ENCODE measurements around the gene ARID3A.
A peak's percentile ranks its signal among the peaks of the same experiment; 100 is the strongest.

ARID3A gene

GRCh38 chr19:964761-965694 lies 39.2 kb downstream of the ARID3A start:
- DNase-seq = no peak

- DNase-seq = no peak
These were observed 40.8 kb downstream of the ARID3A start for GRCh38 chr19:966485-967088.

DNA sequence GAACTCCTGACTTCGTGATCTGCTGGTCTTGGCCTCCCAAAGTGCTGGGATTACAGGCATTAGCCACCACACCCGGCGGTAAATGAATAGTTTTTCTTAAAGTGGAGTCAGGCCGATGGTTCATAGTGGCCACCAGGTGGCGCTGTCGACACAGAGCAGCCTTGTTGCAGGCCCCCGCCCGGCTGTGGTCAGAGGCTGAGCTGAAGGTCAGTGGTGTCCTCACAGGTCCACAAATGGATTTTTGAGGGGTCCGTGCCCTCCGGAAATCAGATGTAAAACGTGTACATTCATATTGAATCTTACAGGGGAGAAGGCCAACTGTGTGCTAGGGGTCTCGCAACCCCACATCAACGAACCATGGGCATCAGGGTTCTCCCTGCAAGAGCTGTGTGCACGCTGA lies 44.9 kb downstream of the ARID3A start:
- DNase-seq = no peak

DNA sequence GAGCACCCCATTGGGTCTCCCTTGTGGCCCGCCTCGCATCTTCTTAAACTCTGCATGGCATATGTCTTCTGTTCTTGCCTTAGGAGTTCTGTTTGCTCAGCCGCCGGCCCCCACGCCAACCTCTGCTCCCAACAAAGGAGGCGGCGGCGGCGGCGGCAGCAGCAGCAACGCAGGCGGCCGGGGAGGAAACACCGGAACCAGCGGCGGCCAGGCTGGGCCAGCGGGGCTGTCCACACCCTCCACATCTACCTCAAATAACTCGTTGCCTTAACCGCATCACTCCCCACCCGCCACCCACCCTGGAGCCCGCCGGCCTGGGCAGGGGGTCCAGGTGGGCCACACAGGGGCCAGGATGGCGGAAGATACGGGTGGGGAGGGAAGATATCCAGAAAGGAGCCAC lies 46.0 kb downstream of the ARID3A start:
- DNase-seq = no peak

DNA sequence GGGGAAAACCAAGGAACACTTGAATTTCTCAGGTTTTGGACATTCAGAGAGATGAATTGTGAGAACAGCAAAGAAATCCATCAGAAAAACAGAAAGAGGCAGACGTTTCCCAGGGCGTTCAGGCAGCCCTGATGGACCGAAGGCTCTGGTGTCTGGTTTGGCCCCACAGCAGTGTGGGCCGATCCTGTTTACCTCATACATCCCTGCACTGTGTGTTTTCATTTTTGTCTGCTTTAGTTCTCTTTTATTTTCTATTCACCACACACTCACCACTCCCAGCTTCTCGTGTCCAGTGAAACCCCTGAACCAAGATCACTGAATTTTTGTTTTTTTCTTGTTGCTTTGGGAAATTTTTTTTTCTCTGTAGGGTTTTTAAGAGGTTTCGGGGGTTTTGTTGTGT lies 46.4 kb downstream of the ARID3A start:
- no peak for DNase-seq

DNA sequence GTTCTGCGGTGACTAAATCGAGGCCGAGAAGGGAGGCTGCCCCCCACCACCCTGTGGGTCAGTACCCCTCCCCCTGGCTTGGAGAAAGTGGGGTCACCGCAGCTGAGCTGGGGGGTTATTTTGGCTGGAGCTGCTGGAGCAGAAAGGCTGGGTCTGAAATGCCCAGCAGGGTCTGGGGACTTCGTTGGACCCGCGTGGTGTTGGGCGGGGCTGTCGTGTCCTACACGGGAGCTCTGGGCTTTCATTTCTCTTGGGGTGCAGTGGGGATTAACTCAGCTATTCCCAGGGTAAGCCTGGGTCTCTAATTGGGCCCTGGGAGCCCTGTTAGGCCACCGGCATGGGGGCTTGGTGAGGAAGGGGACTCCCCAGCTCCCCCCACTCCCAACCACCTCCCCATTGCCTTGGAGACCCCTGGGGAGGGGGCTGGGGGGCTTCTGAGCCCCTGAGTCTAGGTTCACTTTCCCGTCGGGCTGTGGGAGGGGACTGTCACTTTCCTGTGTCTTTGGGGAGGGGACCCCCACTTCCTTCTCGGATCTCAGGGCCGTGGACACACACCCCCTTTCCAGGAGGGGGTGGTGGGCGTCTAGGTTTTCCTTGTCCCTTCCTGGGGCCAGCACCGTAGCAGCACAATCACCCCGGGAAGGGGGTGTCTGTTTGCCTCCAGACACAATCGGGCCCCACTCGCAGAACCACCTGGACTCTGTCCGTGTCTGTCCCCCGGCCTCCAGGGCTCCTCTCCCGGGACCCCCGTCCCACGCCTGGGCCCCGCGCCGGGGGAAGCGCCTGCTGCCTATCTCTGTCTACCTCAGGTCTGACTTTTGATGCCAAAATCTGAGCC lies 48.1 kb downstream of the ARID3A start:
- no peak for DNase-seq

GRCh38 chr19:974564-975257 lies 48.9 kb downstream of the ARID3A start:
- no peak for DNase-seq

DNA sequence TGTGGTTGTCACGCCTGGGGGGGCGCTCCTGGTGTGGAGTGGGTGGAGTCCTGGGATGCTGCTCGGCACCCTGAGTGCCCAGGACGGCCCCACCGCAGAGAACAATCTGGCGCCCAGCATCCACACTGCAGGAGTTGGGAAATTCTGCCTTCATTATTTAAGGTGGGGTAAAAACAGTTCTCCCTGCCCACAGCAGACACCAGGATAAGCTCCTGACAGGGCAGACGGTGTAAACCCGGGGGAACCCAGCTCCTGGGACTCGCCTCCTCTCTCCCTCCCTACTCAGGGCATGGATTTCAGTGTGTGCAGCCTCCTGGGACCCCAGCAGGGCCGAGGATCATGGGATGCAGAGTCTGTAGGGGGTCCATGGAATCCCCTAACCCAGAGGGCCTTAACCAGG lies 50.6 kb downstream of the ARID3A start:
- DNase-seq = no peak

GRCh38 chr19:977058-977464 lies 51.2 kb downstream of the ARID3A start:
- DNase-seq = no peak

- no peak for DNase-seq
These were observed 53.5 kb downstream of the ARID3A start for GRCh38 chr19:979318-979741.

GRCh38 chr19:980133-980998 lies 54.5 kb downstream of the ARID3A start:
- no peak for DNase-seq

GRCh38 chr19:982567-983170 lies 56.8 kb downstream of the ARID3A start:
- peak; percentile 83 for DNase-seq

DNA sequence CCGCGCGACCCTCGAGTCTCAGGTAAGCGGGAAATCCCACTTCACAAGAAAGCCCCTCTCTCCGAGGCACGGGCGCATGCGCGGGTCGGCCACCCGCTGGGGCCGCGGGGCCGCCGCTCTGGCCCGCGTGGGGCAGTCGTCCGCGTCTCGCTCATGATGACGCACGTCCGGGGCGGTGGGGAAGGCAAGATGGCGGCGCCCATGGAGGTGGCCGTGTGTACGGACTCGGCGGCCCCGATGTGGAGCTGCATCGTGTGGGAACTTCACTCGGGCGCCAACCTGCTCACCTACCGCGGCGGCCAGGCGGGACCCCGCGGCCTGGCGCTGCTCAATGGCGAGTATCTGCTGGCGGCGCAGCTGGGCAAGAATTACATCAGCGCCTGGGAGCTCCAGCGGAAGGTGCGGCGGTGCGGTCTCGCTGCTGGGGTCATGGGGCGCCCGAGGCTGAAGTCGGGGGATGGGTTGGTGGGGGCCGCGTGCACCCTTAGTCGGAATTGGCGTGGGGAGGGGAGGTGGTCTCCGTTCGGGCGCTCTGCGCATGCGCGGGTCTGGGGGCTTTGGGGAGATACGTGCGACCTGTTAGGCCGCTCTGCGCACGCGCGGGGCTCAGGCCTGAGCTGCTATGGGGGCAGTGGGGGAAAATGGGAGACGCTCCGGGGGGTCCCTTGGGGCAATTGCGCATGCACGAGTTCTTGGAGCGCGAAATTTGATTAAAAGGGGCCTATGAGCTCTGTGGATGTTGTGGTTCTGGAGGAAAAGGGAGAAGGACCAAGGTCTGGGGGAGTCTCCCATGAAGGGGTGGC lies 58.5 kb downstream of the ARID3A start, which contains the start of gene WDR18:
TSS of gene WDR18 (plus strand) at position 181 of the 803 bp plus-strand sequence. CDS start at position 190, 9 bp downstream.
- peak; percentile 96 for DNase-seq

DNA sequence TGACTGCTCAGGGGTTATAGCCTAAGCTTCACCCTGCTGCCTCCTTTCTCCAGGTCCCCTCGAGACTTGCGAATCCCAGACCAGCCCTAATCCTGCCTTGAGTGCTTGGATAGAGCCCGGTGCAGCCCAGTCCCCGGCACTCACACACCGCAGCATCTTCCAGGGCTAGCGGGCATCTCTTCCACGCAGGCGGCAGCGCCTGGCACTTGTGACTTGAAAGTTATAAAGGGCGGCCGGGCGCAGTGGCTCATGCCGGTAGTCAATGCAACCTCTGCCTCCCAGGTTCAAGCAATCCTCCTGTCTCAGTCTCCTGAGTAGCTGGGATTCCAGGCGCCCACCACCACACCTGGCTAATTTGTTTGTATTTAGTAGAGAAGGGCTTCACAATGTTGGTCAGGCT lies 60.2 kb downstream of the ARID3A start:
- no peak for DNase-seq

GRCh38 chr19:988081-988480 lies 62.2 kb downstream of the ARID3A start:
- no peak for DNase-seq

- DNase-seq = no peak
These were observed 62.7 kb downstream of the ARID3A start for GRCh38 chr19:988510-988909.

DNA sequence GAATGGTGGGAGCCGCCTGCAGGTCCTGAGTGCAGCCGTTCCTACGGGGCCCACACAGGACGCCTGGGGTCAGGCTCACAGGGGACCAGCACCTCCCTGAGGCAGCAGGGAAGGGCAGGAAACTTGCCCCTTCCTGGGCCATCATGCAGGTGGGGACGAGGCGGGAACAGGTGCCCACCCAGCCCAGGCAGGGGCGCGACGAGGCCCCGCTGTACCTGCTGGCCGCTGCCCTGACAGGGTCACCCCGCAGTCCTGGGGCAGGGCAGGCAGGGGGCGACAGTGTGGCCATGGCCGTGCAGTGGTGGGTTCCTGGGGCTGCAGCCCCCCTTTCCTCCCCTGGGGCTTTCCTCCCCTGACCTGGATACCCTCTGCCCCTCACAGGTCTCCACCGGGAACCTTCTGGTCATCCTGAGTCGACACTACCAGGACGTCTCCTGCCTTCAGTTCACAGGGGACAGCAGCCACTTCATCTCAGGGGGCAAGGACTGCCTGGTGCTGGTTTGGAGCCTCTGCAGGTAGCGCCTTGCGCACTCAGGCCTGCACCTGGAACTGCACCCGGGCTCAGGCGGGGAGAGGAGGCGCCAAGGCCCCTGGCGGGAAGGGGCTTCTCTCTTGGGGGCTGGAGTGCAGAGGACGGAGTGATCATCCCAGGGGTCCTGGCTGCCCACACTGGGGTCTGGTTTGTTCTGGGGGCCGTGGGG lies 63.7 kb downstream of the ARID3A start:
- DNase-seq = no peak

GRCh38 chr19:990119-990571 lies 64.3 kb downstream of the ARID3A start:
- no peak for DNase-seq

DNA sequence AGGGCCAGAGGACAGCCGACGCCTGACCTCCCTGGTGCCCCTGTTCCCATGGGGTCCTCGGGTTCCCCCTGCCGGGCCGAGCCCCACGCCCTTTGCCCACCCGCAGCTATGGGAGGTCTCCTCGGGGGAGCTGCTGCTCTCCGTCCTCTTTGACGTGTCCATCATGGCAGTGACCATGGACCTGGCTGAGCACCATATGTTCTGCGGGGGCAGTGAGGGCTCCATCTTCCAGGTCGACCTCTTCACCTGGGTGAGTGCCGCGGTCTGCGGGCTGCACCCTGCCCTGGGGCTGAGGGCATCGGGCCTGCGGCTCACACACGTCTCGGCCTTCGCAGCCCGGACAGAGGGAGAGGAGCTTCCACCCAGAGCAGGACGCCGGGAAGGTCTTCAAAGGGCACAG lies 64.9 kb downstream of the ARID3A start:
- no peak for DNase-seq
